Measurements from ENCODE around the gene KRTAP4-5. TPM values are rescaled to one million over a fixed set of nuclear protein-coding genes. Genes with fewer than 3 reads are reported as not detected.

Gene KRTAP4-5
- total and polyA plus RNA-seq, 4 donors, result not detected

DNA sequence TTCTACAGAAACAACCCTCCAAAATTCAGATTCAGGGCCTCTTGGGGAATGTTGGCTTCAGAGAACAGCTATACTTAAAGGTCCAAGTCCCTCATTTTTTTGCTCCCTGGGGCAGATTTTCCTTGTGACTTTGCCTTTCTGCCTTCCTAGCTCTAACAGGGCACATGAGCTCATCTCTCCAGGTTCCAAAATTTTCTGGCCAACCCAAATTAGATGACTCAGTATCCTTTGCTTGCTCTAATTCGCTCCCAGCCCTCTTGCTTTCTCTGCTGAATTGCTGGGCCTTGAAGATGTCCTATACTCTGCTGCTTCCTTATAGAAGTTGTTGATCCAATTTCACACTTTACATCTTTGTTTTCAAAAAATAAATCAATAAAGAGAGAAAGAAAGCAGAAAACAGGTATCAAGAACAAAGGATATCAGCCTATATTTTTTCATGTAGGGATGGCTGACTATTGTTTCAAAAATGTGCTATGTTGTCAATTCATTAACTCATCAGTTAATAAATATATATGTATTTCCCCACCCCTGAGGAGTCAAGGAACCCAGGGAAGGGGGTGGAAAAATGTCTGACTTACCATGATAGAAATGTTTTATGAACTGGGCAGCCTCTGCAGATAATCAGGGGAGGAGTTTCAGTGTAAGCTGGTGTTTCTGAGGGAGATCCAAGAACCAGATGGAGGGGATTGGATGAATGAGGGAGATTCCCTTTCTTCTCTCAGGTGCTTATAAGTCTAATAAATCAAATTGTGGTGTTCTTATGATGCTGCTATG is 29.4 kb upstream of the KRTAP4-5 start:
- no peak overlapping the region for H3K4me3 ChIP-seq
- DNase-seq (no peak), ATAC-seq (ENCODE audit: insufficient read depth, low FRiP score) (no peak)
- H3K9ac ChIP-seq (ENCODE audit: insufficient read depth in 1 of 2, low read length in 2 of 2), result no peak overlapping the region
- H3K9me3 ChIP-seq (ENCODE audit: control insufficient read depth in 4 of 4, insufficient read depth in 3 of 4, low read length in 3 of 4), result peaks cover 0 to 3% (median 0%) of the 10 kb centered on the region in 4 donors
- H3K36me3 ChIP-seq (ENCODE audit: control insufficient read depth in 4 of 4, insufficient read depth in 4 of 4, low read length in 4 of 4), result no peaks in the 10 kb centered on the region
- TF ChIP-seq CTCF (IDR thresholded peaks at IDR 0.05; ENCODE audit: control extremely low read depth, extremely low read depth), result no peak
- no peak overlapping the region for H3K27ac ChIP-seq (ENCODE audit: low read depth in 1 of 2, low read length in 1 of 2)
- no peaks in the 10 kb centered on the region for H3K27me3 ChIP-seq (ENCODE audit: control insufficient read depth in 3 of 3, insufficient read depth in 3 of 3, low read length in 2 of 3)
- WGBS, 2 donors, result 91 to 97% methylated on average over 1 of the region's 1 CpG
- no peaks in the 10 kb centered on the region for H3K4me1 ChIP-seq (ENCODE audit: control insufficient read depth in 5 of 5, insufficient read depth in 5 of 5, low read length in 5 of 5)

GRCh38 chr17:41178341-41178740 is 28.7 kb upstream of the KRTAP4-5 start:
- H3K9me3 ChIP-seq (ENCODE audit: control insufficient read depth in 4 of 4, insufficient read depth in 3 of 4, low read length in 3 of 4), result peaks cover 0 to 3% (median 0%) of the 10 kb centered on the region in 4 donors
- ATAC-seq (ENCODE audit: insufficient read depth, low FRiP score), result no peak
- no peaks in the 10 kb centered on the region for H3K4me1 ChIP-seq (ENCODE audit: control insufficient read depth in 5 of 5, insufficient read depth in 5 of 5, low read length in 5 of 5)
- WGBS, 2 donors, result 93 to 96% methylated on average over 3 of the region's 3 CpGs
- H3K9ac ChIP-seq (ENCODE audit: insufficient read depth in 1 of 2, low read length in 2 of 2), result no peak overlapping the region
- DNase-seq, result no peak
- H3K27me3 ChIP-seq (ENCODE audit: control insufficient read depth in 3 of 3, insufficient read depth in 3 of 3, low read length in 2 of 3), result no peaks in the 10 kb centered on the region
- no peaks in the 10 kb centered on the region for H3K36me3 ChIP-seq (ENCODE audit: control insufficient read depth in 4 of 4, insufficient read depth in 4 of 4, low read length in 4 of 4)
- H3K4me3 ChIP-seq, result no peak overlapping the region
- H3K27ac ChIP-seq (ENCODE audit: low read depth in 1 of 2, low read length in 1 of 2), result no peak overlapping the region
- TF ChIP-seq CTCF (IDR thresholded peaks at IDR 0.05; ENCODE audit: control extremely low read depth, extremely low read depth), result no peak

- no peak for DNase-seq
- Histone ChIP-seq H3K27ac (ENCODE audit: low read depth in 1 of 2, low read length in 1 of 2) (no peak within 1 kb of the TSS), H3K4me1 (ENCODE audit: control insufficient read depth in 5 of 5, insufficient read depth in 5 of 5, low read length in 5 of 5) (no peaks in the 10 kb centered on the region), H3K4me3 (no peak within 1 kb of the TSS), H3K9me3 (ENCODE audit: control insufficient read depth in 4 of 4, insufficient read depth in 3 of 4, low read length in 3 of 4) (peaks cover 0 to 3% (median 0%) of the 10 kb centered on the region in 4 donors), H3K9ac (ENCODE audit: insufficient read depth in 1 of 2, low read length in 2 of 2) (no peak within 1 kb of the TSS), H3K27me3 (ENCODE audit: control insufficient read depth in 3 of 3, insufficient read depth in 3 of 3, low read length in 2 of 3) (no peaks in the 10 kb centered on the region), H3K36me3 (ENCODE audit: control insufficient read depth in 4 of 4, insufficient read depth in 4 of 4, low read length in 4 of 4) (no peaks in the 10 kb centered on the region)
- ATAC-seq (ENCODE audit: insufficient read depth, low FRiP score), result no peak
- no peak for TF ChIP-seq CTCF (IDR thresholded peaks at IDR 0.05; ENCODE audit: control extremely low read depth, extremely low read depth)
- WGBS, 2 donors, result 93% methylated on average over 7 of the region's 7 CpGs
These were observed 28.2 kb upstream of the KRTAP4-5 start, which contains the start of gene KRTAP4-2 for GRCh38 chr17:41177727-41178271. Gene KRTAP4-2, minus strand, starts transcription at chr17:41178221. Its CDS starts 57 bp downstream, at chr17:41178164.

Measured in lung (tissue), 12 donors.